Measurements from ENCODE around the gene IFI44.
A peak's percentile ranks its signal among the peaks of the same experiment; 100 is the strongest.

The IFI44 gene

GRCh38 chr1:78649628-78650027 lies at the start of gene IFI44:
Gene IFI44, plus strand, starts transcription at chr1:78649831. Its CDS starts 365 bp downstream, at chr1:78650196.
- DNase-seq = peak; percentile 81

GRCh38 chr1:78601068-78601467 lies 48.6 kb upstream of the IFI44 start:
- no peak for DNase-seq

- no peak for DNase-seq
These were observed 46.4 kb upstream of the IFI44 start for GRCh38 chr1:78603206-78603605.

DNA sequence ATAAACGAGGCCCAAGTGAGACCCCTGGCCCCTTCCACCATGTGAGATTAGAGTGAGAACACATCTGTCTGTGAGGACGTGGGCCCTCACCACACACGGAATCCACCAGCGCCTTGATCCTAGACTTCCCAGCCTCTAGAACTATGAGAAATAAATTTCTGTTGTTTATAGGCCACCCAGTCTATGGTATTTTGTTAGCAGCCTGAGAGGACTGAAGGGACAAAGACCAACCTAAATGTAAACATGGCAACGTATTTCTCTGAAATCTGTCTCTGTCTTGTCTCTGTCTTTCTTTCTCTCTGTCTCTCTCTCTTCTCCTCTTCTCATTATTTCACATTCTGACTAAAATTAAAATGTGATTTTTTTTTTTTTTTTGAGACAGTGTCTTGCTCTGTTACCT lies 45.0 kb upstream of the IFI44 start:
- no peak for DNase-seq

DNA sequence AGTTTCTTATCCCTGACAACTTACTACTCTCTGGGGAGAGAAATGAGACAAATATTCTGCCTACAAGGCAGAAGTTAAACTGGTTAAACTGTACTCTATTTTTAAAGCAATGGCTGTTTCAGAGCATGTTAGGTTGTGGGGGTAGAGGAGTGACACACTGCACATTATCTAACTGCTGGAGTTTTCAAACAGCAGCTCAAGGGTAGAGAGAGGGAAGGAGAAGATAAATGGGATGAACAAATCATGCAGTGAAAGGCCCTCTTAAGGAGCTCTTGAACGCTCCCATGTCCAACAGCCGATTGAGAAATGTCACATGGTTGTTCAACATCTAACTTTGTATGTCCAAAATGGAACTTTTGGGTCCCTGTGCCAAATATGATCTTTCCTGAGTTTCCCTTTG lies 43.4 kb upstream of the IFI44 start:
- DNase-seq = no peak

- DNase-seq = no peak
These were observed 42.2 kb upstream of the IFI44 start for GRCh38 chr1:78607334-78607927.

DNA sequence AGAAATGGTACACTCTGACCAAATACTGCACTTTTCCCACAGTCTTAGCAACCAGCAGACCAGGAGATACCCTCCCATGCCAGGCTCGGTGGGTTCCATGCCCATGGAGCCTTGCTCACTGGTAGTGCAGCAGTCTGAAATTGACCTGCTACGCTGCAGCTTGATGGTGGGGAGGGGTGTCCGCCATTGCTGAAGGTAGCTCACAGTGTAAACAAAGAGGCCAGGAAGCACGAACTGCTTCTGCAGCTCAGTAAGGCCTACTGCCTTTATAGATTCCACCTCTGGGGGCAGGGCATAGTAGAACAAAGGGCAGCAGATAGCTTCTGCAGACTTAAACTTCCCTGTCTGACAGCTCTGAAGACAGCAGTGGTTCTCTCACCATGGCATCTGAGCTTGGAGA lies 41.7 kb upstream of the IFI44 start:
- DNase-seq = no peak

DNA sequence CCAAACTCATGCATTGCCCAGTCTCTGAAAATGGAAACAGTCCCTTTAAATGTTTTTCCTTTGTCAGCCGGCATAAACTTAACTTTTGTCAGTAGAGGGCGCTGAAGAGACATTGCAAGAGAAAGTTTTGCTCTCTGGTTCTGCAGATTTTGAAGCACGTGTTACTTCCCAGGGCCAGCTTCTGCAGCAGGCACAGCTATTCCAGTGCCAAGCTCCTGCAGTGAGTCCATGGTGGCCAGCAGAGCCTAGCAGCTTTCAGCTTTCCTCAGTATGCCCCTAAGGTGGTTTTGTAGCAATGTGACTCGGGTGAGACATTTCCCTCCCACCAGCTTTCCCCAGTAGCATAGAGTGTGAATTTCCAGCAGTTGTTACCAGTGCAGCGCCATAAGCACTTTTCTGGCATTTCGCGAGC lies 32.0 kb upstream of the IFI44 start:
- peak; percentile 69 for DNase-seq

GRCh38 chr1:78619032-78619431 lies 30.6 kb upstream of the IFI44 start:
- no peak for DNase-seq

DNA sequence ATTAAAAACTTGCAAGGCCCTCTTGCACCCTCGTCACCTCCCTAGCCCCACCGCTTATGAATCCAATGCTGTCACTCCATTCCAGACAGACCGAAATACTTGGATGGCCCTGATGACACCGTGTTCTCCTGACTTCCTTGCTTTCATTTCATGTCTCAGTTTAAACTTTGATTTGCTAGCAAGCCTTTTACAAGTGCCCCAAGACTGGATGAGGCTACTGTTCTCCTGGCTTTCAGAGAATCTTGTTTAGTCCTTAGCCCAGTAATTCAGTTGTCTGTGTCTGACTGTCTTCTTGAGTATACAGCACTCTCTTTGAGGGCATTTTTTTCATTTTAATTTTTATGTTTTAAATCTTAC lies 30.2 kb upstream of the IFI44 start:
- DNase-seq = no peak

DNA sequence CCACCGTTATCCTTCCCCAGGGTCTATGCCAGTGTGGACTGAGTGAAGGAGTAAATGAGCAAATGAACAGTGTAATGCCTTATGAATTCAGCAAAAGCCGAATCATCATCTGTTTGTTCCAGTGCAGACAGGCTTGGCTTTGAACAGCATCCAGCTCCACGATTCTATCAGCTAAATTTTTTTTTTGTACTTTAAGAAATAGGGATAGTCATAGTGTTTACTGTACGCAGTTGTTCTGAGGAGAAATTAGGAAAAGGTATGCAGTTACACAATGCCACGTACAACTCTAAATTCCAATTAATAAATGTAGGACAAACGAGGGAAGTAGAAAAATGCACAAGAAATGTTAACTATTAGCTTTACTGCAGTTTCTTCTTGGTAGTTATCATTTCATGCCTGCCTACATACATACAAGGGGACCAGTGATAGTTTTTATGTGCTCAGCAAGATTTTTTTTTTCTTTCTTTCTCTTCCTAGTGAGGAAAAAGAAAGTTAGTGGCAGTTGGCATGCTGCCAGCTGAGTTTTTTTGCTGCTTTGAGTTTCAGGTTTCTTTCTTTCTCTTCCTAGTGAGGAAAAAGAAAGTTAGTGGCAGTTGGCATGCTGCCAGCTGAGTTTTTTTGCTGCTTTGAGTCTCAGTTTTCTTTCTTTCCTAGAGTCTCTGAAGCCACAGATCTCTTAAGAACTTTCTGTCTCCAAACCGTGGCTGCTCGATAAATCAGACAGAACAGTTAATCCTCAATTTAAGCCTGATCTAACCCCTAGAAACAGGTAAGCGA lies 29.6 kb upstream of the IFI44 start, which contains the start of gene IFI44L:
Gene IFI44L (plus strand): TSS at position 646 of the 777 bp plus-strand sequence. CDS start 7,468 bp downstream, outside the sequence.
- DNase-seq = peak; percentile 54

- no peak for DNase-seq
These were observed 29.0 kb upstream of the IFI44 start for GRCh38 chr1:78620666-78621065.

DNA sequence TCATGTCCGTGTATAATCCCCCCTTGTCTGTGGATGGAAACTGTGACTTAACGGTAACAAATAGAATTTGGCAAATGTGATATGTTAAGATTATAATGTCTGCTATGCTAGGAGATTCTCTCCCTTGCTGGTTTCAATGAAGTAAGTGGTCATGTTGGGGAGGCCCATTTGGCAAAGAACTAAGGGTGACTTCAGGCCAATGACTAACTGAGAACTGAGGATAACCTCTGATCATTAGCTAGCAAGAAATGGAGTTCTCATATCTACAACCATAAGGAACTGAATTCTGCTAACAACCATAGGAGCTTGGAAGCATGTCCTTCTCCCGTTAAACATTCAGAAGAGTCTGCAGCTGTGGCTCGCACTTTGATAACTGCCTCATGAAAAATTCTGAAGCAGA lies 27.1 kb upstream of the IFI44 start:
- no peak for DNase-seq

GRCh38 chr1:78624035-78624434 lies 25.6 kb upstream of the IFI44 start:
- DNase-seq = no peak

- no peak for DNase-seq
These were observed 22.3 kb upstream of the IFI44 start for GRCh38 chr1:78627321-78627720.

GRCh38 chr1:78630600-78630999 lies 19.0 kb upstream of the IFI44 start:
- no peak for DNase-seq

- no peak for DNase-seq
These were observed 16.4 kb upstream of the IFI44 start for GRCh38 chr1:78633209-78633608.

DNA sequence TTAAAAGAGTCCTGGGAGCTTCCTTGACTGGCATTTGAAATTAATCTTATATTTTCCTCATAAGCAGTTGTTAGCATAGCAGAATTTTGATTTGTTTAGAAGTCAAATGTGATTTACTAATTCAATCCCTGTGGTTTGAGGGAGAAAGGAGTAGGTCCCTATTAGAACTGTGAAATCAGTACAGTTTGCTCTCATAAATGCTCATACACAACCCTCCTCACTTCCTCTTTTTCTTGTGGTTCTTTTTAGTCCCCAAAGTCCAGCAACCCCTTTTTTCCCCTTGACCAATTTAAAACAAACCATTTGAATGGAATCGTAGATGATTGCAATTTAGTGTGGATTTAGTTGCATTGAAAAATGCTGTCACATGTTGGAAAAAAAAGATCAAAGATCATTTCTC lies 9.2 kb upstream of the IFI44 start:
- no peak for DNase-seq

- DNase-seq = no peak
These were observed 8.1 kb upstream of the IFI44 start for GRCh38 chr1:78641558-78641957.

- DNase-seq = no peak
These were observed 3.9 kb upstream of the IFI44 start for GRCh38 chr1:78645723-78646122.

DNA sequence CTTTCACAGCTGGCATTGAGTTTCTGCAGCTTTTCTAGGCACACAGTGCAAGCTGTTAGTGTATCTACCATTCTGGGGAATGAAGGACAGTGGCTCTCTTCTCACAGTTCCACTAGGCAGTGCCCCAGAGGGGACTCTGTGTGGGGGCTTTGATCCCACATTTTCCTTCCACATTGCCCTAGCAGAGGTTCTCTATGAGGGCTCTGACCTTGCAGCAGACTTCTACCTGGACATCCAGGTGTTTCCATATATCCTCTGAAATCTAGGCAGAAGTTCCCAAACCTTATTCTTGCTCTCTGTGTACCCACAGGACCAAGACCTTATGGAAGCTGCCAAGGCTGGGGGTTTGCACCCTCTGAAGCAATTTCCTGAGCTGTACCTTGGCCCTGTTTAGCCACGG lies 2.4 kb upstream of the IFI44 start:
- no peak for DNase-seq

DNA sequence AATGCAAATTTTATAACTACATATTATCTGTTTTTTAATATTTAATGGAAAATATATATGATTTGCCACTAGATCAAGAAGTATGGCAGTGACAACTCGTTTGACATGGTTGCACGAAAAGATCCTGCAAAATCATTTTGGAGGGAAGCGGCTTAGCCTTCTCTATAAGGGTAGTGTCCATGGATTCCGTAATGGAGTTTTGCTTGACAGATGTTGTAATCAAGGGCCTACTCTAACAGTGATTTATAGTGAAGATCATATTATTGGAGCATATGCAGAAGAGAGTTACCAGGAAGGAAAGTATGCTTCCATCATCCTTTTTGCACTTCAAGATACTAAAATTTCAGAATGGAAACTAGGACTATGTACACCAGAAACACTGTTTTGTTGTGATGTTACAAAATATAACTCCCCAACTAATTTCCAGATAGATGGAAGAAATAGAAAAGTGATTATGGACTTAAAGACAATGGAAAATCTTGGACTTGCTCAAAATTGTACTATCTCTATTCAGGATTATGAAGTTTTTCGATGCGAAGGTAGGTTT lies 556 bp downstream of the IFI44 start:
- DNase-seq = no peak

- DNase-seq = no peak
These were observed 1.6 kb downstream of the IFI44 start for GRCh38 chr1:78651241-78651640.

GRCh38 chr1:78652019-78652560 lies 2.5 kb downstream of the IFI44 start:
- no peak for DNase-seq
